ENCODE measurements around the gene STAP1. TPM values are rescaled to one million over a fixed set of nuclear protein-coding genes. Genes with fewer than 3 reads are reported as not detected.

The STAP1 gene
- polyA plus RNA-seq, 1 of the 3 experiments (the other 2 are of a cell fraction), result not detected

- no peak overlapping the region for H2AFZ ChIP-seq (ENCODE audit: low read depth)
- H3K36me3 ChIP-seq (replicated peaks in 1 of 2; ENCODE audit: control insufficient read depth in 1 of 2, insufficient read depth in 2 of 2, low read length in 1 of 2), result peaks cover 0 to 17% of the 10 kb centered on the region in 2 experiments
- ChIA-PET POLR2A (no interaction called here), CTCF (interaction anchor here (1.2 kb wide), 1 partner anchor 55 kb away, joined by 3 read pairs; no protein-coding TSS in a partner anchor)
- H3K9me2 ChIP-seq, result no peaks in the 10 kb centered on the region
- H4K20me1 ChIP-seq (ENCODE audit: insufficient read depth), result no peaks in the 10 kb centered on the region
- H3K4me2 ChIP-seq, result no peak overlapping the region
- peaks cover 14% of the 10 kb centered on the region for H3F3A ChIP-seq (replicated peaks; ENCODE audit: insufficient read depth)
- TF ChIP-seq USF1 (IDR thresholded peaks at IDR 0.05; ENCODE audit: borderline replicate concordance, low read depth) (no peak), MXI1 (IDR thresholded peaks at IDR 0.05; ENCODE audit: low read depth, low read length) (no peak), USF2 (IDR thresholded peaks at IDR 0.05; ENCODE audit: borderline replicate concordance, low read depth, low read length) (no peak), TCF12 (IDR thresholded peaks at IDR 0.05) (no peak), RAD21 (IDR thresholded peaks at IDR 0.05; ENCODE audit: low read length) (no peak), JUND (IDR thresholded peaks at IDR 0.05) (no peak), ZBTB33 (IDR thresholded peaks at IDR 0.05; ENCODE audit: borderline replicate concordance, low read depth) (no peak), RCOR1 (IDR thresholded peaks at IDR 0.05; ENCODE audit: low read length) (no peak), RFX5 (IDR thresholded peaks at IDR 0.05; ENCODE audit: low read length) (no peak), NFIC (IDR thresholded peaks at IDR 0.05; ENCODE audit: borderline replicate concordance) (no peak), IRF3 (IDR thresholded peaks at IDR 0.05; ENCODE audit: low read depth, low read length) (no peak), SMC3 (IDR thresholded peaks at IDR 0.05; ENCODE audit: low read depth, low read length) (no peak), YY1 (IDR thresholded peaks at IDR 0.05; ENCODE audit: low read depth) (no peak), GATA2 (CRISPR knock-in tag; IDR thresholded peaks at IDR 0.05) (no peak), MEF2A (IDR thresholded peaks at IDR 0.05; ENCODE audit: borderline replicate concordance, low read depth) (no peak)
- H3K9ac ChIP-seq, result no peak overlapping the region
- 75% methylated on average over 4 of the region's 4 CpGs for WGBS (ENCODE audit: low lambda C conversion rate)
- H3K4me3 ChIP-seq (ENCODE audit: low read depth in 2 of 2, low read length in 1 of 2), result no peak overlapping the region
- peaks cover 6% of the 10 kb centered on the region; the same call in 1 of the 2 replicates for H3K9me3 ChIP-seq
- H3K4me1 ChIP-seq (ENCODE audit: control insufficient read depth in 1 of 2, insufficient read depth in 2 of 2, low read depth in 1 of 2, low read length in 1 of 2), result no peaks in the 10 kb centered on the region
- H3K79me2 ChIP-seq (ENCODE audit: insufficient read depth), result no peaks in the 10 kb centered on the region
- H3K27me3 ChIP-seq (ENCODE audit: insufficient read depth), result no peaks in the 10 kb centered on the region
- no peak for DNase-seq
- H3K27ac ChIP-seq (ENCODE audit: low read depth in 2 of 2, low read length in 1 of 2), result no peak overlapping the region
Observed at GRCh38 chr4:67608027-67608426, 49.5 kb downstream of the STAP1 start.

All from SK-N-SH (cell line).